H1 (cell line): Measurements from ENCODE around the gene TPST2. TPM values are rescaled to one million over a fixed set of nuclear protein-coding genes. Genes with fewer than 3 reads are reported as not detected.

Experiments used
- BCL11A ChIP-seq, 2 experiments: IDR thresholded peaks; one replicate each; pipeline ENCODE4 v1.6.1; 2011; ENCODE audit warnings: low read depth in 2 of 2, low read length in 2 of 2, mild to moderate bottlenecking in 2 of 2
- E2F6 ChIP-seq: IDR thresholded peaks from 2 replicates; pipeline ENCODE4 v1.6.1; 2012; ENCODE audit warnings: inconsistent platforms
- KDM1A ChIP-seq: fragments of 200-600, 300-600 bp; sonication (generic); IDR thresholded peaks from 2 replicates; pipeline ENCODE4 v1.7.1; 2016; ENCODE audit warnings: mild to moderate bottlenecking, low read length, borderline replicate concordance
- KDM4A ChIP-seq: IDR thresholded peaks from one replicate; pipeline ENCODE4 v1.7.1; 2012; ENCODE audit warnings: low read depth, mild to moderate bottlenecking, moderate library complexity, low read length, inconsistent platforms; ENCODE audit not compliant: severe bottlenecking
- KDM5A ChIP-seq: fragments of 200-600 bp; IDR thresholded peaks from 2 replicates; pipeline ENCODE4 v1.7.1; 2012; ENCODE audit warnings: mild to moderate bottlenecking, low read length, inconsistent platforms, mixed read lengths
- NRF1 ChIP-seq: IDR thresholded peaks from 2 replicates; pipeline ENCODE4 v1.6.1; 2011; ENCODE audit warnings: mild to moderate bottlenecking, low read depth, low read length, improper control_type of control experiment
- POU5F1 ChIP-seq: IDR thresholded peaks from 2 replicates; pipeline ENCODE4 v1.6.1; 2011; ENCODE audit warnings: low read depth, mild to moderate bottlenecking, low read length, moderate library complexity
- SP2 ChIP-seq: IDR thresholded peaks from 2 replicates; pipeline ENCODE4 v1.6.1; 2012; ENCODE audit warnings: mild to moderate bottlenecking, low read length, inconsistent platforms
- TCF12 ChIP-seq: IDR thresholded peaks from 2 replicates; pipeline ENCODE4 v1.6.1; 2011; ENCODE audit warnings: low read depth, mild to moderate bottlenecking, low read length
- YY1 ChIP-seq: IDR thresholded peaks from 2 replicates; pipeline ENCODE4 v1.6.1; 2011; ENCODE audit warnings: low read depth, mild to moderate bottlenecking, low read length
- polyA plus RNA-seq, 7 experiments: library from polyadenylated mRNA; depleted of rRNA in 3 of 7; stranded (reverse) in 5 of 7; unstranded in 2 of 7; fragments of >200 nt in 5 of 7; fragments of 200-250 nt in 2 of 7; gene quantifications; 1 replicate in 5 of 7; 2 replicates in 1 of 7; 4 replicates in 1 of 7; pipeline versions ENCODE4 v1.2.1 to v1.2.3, GENCODE V29; 2011 to 2013; ENCODE audit warnings: missing spikeins in 2 of 7, mixed read lengths in 2 of 7
- total RNA-seq: library from RNA; stranded (reverse); fragmentation: NEBNext Ultra II Directional; extraction: Animal tissue kit (Norgen Biotek cat#: 25700); gene quantifications from 2 replicates; pipeline ENCODE4 v1.2.1, GENCODE V29; 2021

TPST2 gene
- total and polyA plus RNA-seq, 2 of the 8 experiments (the other 6 are each of a cell fraction or from before 2014, with no cell fraction given): 58.8 to 143 TPM

GRCh38 chr22:26508148-26508547 is 81.8 kb downstream of the TPST2 start (continued):
- TF ChIP-seq E2F6 (no peak), KDM5A (no peak), SP2 (no peak), TCF12 (no peak), KDM4A (no peak), YY1 (no peak), NRF1 (no peak), KDM1A (no peak), POU5F1 (no peak), BCL11A (IDR thresholded peaks at IDR 0.05; ENCODE audit: low read depth in 2 of 2, low read length in 2 of 2) (no peak)
